Peyer's patch (tissue), 4 donors: ENCODE data around the gene SHANK1. TPM values are rescaled to one million over a fixed set of nuclear protein-coding genes. Genes with fewer than 3 reads are reported as not detected.

Source experiments
- DNase-seq, 3 donors: peaks; one replicate each; pipeline ENCODE4 v3.0.0-alpha.2; 2017 to 2019
- H3K27ac ChIP-seq, 4 donors: fragments of 200-600 bp; sonication (generic); one replicate each; pipeline ENCODE4 v1.5.1; 2016 to 2019
- H3K27me3 ChIP-seq, 2 donors: fragments of 200-600 bp; sonication (generic); one replicate each; pipeline ENCODE4 v1.5.1; 2019
- H3K36me3 ChIP-seq, 3 donors: fragments of 200-600 bp; sonication (generic); one replicate each; pipeline ENCODE4 v1.5.1; 2016 to 2019
- H3K4me1 ChIP-seq, 4 donors: fragments of 200-600 bp; sonication (generic); one replicate each; pipeline ENCODE4 v1.5.1; 2016 to 2019
- H3K4me3 ChIP-seq, 4 donors: fragments of 200-600 bp; sonication (generic); 1 replicate in 3 of 4; 2 replicates in 1 of 4; pipeline ENCODE4 v1.5.1; 2016 to 2019; ENCODE audit warnings: mild to moderate bottlenecking in 1 of 4
- H3K9me3 ChIP-seq, 4 donors: fragments of 200-600 bp; sonication (generic); one replicate each; pipeline ENCODE4 v1.5.1; 2016 to 2019; ENCODE audit warnings: mild to moderate bottlenecking in 1 of 4
- POLR2A ChIP-seq, 2 donors: fragments of 450-650 bp; IDR thresholded peaks; one replicate each; pipeline ENCODE4 v1.5.1; 2017; ENCODE audit warnings: antibody characterized with exemption in 2 of 2, mild to moderate bottlenecking in 2 of 2, moderate library complexity in 2 of 2
- total RNA-seq, 4 donors: library from RNA; depleted of rRNA; stranded (reverse); fragments of >200 nt; gene quantifications; one replicate each; pipeline ENCODE4 v1.1.0, GENCODE V29; 2016
- TF ChIP-seq, protein P1 (sequence below), 6 experiments: fragments of 450-650 bp in 4 of 6; fragments of 200-600 bp in 2 of 6; sonication (generic) in 1 of 6; IDR thresholded peaks; one replicate each; pipeline ENCODE4 v1.5.1; 2017 to 2019; ENCODE audit warnings: antibody characterized with exemption in 6 of 6, mild to moderate bottlenecking in 3 of 6, moderate library complexity in 1 of 6

The SHANK1 gene
- total RNA-seq, 4 donors from 2014 or later = 0.83 to 1.3 TPM; not detected in 2

DNA sequence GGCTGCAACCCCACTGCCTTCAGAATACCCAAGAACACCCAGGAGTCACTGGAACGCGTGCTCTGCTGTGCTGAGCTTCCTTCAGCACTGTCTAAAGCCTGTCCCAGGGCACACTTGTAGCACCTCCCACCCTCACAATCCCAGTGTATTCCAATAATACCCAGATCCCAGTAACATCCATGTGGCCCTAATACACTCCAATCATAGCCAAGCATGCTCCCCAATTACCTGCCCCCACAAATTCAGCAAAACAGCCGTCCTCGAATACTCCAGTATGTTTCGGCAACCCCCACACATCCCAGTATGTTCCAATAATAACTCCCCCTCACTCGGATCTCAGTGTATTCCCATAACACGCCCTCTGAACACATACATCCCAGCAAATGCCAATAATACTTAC is 29.2 kb downstream of the SHANK1 start:
- no peaks in the 10 kb centered on the region for H3K36me3 ChIP-seq

DNA sequence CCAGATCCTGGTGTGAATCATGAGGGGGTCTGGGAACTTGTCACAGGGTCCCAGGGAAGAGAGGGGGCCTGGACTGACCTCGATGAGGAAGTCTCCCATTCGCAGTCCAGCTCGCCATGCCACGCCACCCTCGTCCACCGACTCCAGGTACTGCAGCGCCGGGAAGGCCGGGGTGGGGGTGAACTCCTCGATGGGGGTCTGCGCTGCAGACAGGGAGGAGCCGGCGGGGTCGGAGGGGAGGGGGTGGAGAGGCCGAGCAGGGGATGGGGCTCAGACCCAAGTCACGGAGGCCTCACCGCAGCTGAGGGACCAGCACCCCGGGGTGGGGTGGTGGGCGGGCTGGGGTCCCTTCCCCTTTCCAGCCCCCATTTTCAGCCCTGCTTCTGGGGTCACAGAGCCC is 30.8 kb downstream of the SHANK1 start:
- Histone ChIP-seq H3K4me1 (no peaks in the 10 kb centered on the region), H3K27ac (no peak overlapping the region), H3K4me3 (no peak overlapping the region), H3K27me3 (peaks cover 0 to 15% of the 10 kb centered on the region in 2 donors), H3K36me3 (no peaks in the 10 kb centered on the region), H3K9me3 (no peaks in the 10 kb centered on the region)
- peak in 1 of 3 donors; percentile 27 for DNase-seq
- no peak for TF ChIP-seq POLR2A (IDR thresholded peaks at IDR 0.05)
- TF ChIP-seq, protein P1, sequence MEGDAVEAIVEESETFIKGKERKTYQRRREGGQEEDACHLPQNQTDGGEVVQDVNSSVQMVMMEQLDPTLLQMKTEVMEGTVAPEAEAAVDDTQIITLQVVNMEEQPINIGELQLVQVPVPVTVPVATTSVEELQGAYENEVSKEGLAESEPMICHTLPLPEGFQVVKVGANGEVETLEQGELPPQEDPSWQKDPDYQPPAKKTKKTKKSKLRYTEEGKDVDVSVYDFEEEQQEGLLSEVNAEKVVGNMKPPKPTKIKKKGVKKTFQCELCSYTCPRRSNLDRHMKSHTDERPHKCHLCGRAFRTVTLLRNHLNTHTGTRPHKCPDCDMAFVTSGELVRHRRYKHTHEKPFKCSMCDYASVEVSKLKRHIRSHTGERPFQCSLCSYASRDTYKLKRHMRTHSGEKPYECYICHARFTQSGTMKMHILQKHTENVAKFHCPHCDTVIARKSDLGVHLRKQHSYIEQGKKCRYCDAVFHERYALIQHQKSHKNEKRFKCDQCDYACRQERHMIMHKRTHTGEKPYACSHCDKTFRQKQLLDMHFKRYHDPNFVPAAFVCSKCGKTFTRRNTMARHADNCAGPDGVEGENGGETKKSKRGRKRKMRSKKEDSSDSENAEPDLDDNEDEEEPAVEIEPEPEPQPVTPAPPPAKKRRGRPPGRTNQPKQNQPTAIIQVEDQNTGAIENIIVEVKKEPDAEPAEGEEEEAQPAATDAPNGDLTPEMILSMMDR (IDR thresholded peaks at IDR 0.05) = no peak

More for the DNA sequence above, 29.2 kb downstream of the SHANK1 start:
- Histone ChIP-seq H3K9me3 (peaks cover 0 to 3% (median 0%) of the 10 kb centered on the region in 4 donors), H3K4me3 (no peak overlapping the region), H3K27me3 (peaks cover 0 to 24% of the 10 kb centered on the region in 2 donors), H3K4me1 (no peaks in the 10 kb centered on the region), H3K27ac (no peak overlapping the region)
- TF ChIP-seq, protein P1 (IDR thresholded peaks at IDR 0.05) = no peak
- TF ChIP-seq POLR2A (IDR thresholded peaks at IDR 0.05) = no peak
- DNase-seq = no peak

DNA sequence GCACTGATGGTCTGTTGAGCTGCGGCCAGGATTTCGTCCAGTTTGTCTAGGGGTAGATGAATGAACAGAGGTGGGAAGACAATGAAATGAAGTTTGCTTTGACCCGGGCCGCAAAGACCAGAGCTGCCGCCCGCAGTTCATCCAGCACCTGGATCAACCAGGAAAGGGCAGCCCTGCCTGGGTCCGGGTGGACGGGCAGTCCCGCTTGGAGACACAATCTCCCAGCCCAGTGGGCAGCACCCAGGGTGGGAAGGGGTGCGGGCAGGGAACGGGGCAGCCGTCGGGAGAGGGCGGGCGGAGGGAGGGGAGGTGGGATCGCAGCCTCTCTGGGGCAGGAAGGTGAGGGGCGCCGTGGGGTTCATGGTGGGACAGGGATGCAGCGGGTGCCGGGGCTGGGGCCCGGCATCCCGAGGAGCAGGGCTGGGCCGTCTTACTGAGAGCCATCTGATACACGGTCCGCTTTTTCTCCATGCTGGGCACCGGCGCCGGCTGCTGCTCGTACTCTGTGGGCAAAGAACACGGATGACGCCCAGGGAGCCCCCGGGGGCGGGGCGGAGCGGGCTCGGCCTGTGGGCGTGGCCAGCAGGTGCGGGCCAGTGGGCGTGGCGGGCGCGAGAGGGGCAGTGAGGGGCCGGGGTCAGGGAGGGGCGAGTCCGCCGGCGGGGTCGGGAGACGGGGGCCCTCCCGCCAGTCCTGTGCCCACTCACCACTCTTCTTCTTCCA is 33.1 kb downstream of the SHANK1 start:
- H3K27me3 ChIP-seq = peaks cover 0 to 9% of the 10 kb centered on the region in 2 donors
- no peak for TF ChIP-seq POLR2A (IDR thresholded peaks at IDR 0.05)
- TF ChIP-seq, protein P1 (IDR thresholded peaks at IDR 0.05) = no peak
- no peaks in the 10 kb centered on the region for H3K4me1 ChIP-seq

DNA sequence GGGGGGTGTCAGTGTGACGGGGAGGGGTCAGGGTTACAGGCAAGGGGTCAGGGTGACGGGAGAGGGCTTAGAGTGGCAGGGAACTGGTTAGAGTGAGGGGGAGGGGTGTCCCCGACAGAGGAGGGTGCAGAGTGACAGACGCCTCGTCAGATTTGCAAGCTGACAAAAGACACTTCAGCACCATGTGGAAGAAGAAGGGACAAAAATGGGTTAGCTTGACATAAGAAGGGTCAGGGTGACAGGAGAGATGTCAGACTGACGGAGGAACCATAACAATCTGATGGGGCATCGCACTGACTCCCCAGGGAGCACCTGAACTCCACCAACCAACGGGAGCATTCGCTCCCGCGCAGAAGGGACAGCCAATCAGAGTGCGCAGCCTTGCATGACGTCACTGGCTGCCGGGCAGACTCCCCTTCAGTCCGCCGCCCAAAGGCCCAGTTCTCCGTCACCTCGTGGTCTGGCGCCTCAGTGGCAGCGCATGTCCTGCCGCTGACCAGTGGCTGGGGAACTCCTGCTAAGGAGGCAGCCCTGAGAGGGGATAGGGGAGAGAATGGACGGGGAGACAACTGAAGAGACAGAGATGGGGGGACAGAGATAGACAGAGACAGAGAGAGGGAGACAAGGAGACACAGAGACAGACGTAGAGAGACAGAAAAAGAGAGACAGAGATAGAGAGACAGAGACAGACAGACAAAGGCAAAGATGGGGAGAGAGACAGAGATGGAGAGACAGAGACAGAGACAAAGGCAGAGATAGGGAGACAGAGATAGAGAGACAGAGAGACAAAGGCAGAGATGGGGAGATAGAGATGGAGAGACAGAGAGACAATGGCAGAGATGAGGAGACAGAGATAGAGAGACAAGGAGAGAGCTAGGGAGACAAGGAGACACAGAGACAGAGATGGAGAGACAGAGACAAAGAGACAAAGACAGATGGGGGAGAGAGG is 40.2 kb downstream of the SHANK1 start:
- H3K27me3 ChIP-seq = no peaks in the 10 kb centered on the region
- peaks cover 0 to 5% (median 0%) of the 10 kb centered on the region in 4 donors for H3K4me1 ChIP-seq
- peak; percentile 75 to 87 (median 77) for DNase-seq
- H3K27ac ChIP-seq = peak overlapping the region in 1 of 4 donors; percentile 42
- H3K9me3 ChIP-seq = peaks cover 0 to 3% (median 0%) of the 10 kb centered on the region in 4 donors
- H3K4me3 ChIP-seq = no peak overlapping the region
- no peaks in the 10 kb centered on the region for H3K36me3 ChIP-seq
- TF ChIP-seq, protein P1 (IDR thresholded peaks at IDR 0.05) = no peak
- TF ChIP-seq POLR2A (IDR thresholded peaks at IDR 0.05) = no peak

More for the DNA sequence above, 33.1 kb downstream of the SHANK1 start:
- Histone ChIP-seq H3K9me3 (no peaks in the 10 kb centered on the region), H3K27ac (no peak overlapping the region), H3K36me3 (no peaks in the 10 kb centered on the region), H3K4me3 (no peak overlapping the region)
- DNase-seq = peak in 1 of 3 donors; percentile 22

DNA sequence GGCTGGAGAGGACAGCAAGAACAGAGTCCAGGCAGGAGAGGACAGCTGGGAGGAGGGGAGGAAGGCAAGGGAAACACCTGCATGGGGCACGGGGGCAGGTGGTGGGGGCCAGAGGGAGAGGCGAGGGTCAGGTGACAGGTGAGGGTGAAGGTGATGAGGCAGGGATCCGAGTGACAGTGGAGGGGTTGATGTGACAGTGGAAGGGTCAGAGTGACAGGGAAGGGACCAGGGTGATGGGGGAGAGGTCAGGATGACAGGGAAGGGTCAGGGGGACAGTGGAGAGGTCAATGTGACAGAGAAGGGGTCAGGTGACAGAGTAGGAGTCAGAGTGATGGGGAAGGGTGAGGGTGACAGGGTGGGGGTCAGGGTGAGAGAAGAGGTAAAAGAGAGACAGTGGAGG is 41.3 kb downstream of the SHANK1 start:
- TF ChIP-seq, protein P1 (IDR thresholded peaks at IDR 0.05) = no peak
- TF ChIP-seq POLR2A (IDR thresholded peaks at IDR 0.05) = no peak
- no peaks in the 10 kb centered on the region for H3K36me3 ChIP-seq
- H3K27ac ChIP-seq = no peak overlapping the region
- no peaks in the 10 kb centered on the region for H3K27me3 ChIP-seq
- H3K9me3 ChIP-seq = peaks cover 0 to 3% (median 0%) of the 10 kb centered on the region in 4 donors
- no peak for DNase-seq
- H3K4me3 ChIP-seq = no peak overlapping the region
- peaks cover 0 to 5% (median 0%) of the 10 kb centered on the region in 4 donors for H3K4me1 ChIP-seq
